Measurements from ENCODE around the gene NFIA. TPM values are rescaled to one million over a fixed set of nuclear protein-coding genes. Genes with fewer than 3 reads are reported as not detected.

The NFIA gene
- polyA plus RNA-seq, 3 donors, result 1.4 to 5.3 (median 2.4) TPM

GRCh38 chr1:61270761-61271411, 188.5 kb downstream of the NFIA start:
- Histone ChIP-seq H3K4me3 (replicated peaks in 1 of 3; ENCODE audit: low read depth in 2 of 3, low read length in 3 of 3) (no peak overlapping the region), H3K27ac (ENCODE audit: low read depth in 1 of 2, low read length in 2 of 2) (no peak overlapping the region), H3K4me2 (replicated peaks; ENCODE audit: extremely low read depth, low read length, poor library complexity, severe bottlenecking) (no peak overlapping the region), H4K20me1 (ENCODE audit: insufficient read depth, low read length) (no peaks in the 10 kb centered on the region), H3K9me3 (replicated peaks in 1 of 2; ENCODE audit: control insufficient read depth in 1 of 2, insufficient read depth in 1 of 2, low read length in 2 of 2) (no peaks in the 10 kb centered on the region), H3K27me3 (ENCODE audit: control insufficient read depth in 2 of 2, insufficient read depth in 2 of 2, low read length in 2 of 2) (no peaks in the 10 kb centered on the region), H3K4me1 (ENCODE audit: control insufficient read depth in 1 of 2, insufficient read depth in 2 of 2, low read length in 2 of 2) (no peaks in the 10 kb centered on the region), H3K79me2 (ENCODE audit: insufficient read depth, low read length) (no peaks in the 10 kb centered on the region), H3K9ac (ENCODE audit: insufficient read depth, low read length, poor library complexity, severe bottlenecking) (no peak overlapping the region), H3K36me3 (replicated peaks in 1 of 2; ENCODE audit: control insufficient read depth in 1 of 2, insufficient read depth in 2 of 2, low read length in 2 of 2) (no peaks in the 10 kb centered on the region), H2AFZ (ENCODE audit: insufficient read depth, low read depth, low read length, poor library complexity, severe bottlenecking) (no peak overlapping the region)
- peaks cover 0 to 2% of the 10 kb centered on the region in 2 donors for H3K36me3 Mint-ChIP-seq
- 100% methylated on average over 1 of the region's 8 CpGs for WGBS (ENCODE audit: insufficient coverage)
- H3K4me1 Mint-ChIP-seq, result peaks cover 2% of the 10 kb centered on the region
- no peaks in the 10 kb centered on the region for H3K9me3 Mint-ChIP-seq
- H3K27ac Mint-ChIP-seq, result no peak overlapping the region
- intact Hi-C loops (cut with micrococcal nuclease), result no loop called here
- no peak overlapping the region for H3K4me3 Mint-ChIP-seq
- no peak for DNase-seq
- TF ChIP-seq, protein P1, sequence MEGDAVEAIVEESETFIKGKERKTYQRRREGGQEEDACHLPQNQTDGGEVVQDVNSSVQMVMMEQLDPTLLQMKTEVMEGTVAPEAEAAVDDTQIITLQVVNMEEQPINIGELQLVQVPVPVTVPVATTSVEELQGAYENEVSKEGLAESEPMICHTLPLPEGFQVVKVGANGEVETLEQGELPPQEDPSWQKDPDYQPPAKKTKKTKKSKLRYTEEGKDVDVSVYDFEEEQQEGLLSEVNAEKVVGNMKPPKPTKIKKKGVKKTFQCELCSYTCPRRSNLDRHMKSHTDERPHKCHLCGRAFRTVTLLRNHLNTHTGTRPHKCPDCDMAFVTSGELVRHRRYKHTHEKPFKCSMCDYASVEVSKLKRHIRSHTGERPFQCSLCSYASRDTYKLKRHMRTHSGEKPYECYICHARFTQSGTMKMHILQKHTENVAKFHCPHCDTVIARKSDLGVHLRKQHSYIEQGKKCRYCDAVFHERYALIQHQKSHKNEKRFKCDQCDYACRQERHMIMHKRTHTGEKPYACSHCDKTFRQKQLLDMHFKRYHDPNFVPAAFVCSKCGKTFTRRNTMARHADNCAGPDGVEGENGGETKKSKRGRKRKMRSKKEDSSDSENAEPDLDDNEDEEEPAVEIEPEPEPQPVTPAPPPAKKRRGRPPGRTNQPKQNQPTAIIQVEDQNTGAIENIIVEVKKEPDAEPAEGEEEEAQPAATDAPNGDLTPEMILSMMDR (IDR thresholded peaks at IDR 0.05), result no peak
- no peaks in the 10 kb centered on the region for H3K27me3 Mint-ChIP-seq (ENCODE audit: low read depth in 3 of 3)

DNA sequence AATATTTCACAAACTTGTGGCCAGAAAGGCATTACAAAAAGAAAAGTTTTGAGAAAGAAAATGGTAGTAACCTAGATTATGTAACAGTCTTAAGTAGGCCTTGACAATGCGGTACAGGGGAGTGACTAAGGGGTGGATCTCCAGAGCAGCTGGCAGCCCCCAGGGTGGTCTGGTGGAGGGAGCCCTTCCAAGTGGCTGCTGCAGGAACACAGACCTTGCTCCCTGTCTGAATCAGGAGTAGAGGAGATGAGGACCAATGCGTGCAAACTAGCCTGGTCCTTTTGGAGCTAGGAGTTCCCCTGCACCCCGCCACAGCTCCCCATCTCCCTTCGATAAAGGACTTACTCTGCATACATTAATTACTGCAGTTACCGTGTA, 189.0 kb downstream of the NFIA start:
- no peaks in the 10 kb centered on the region for H3K4me1 ChIP-seq (ENCODE audit: control insufficient read depth in 1 of 2, insufficient read depth in 2 of 2, low read length in 2 of 2)
- TF ChIP-seq, protein P1 (IDR thresholded peaks at IDR 0.05), result no peak
- DNase-seq, result no peak
- H3K36me3 ChIP-seq (replicated peaks in 1 of 2; ENCODE audit: control insufficient read depth in 1 of 2, insufficient read depth in 2 of 2, low read length in 2 of 2), result no peaks in the 10 kb centered on the region
- H2AFZ ChIP-seq (ENCODE audit: insufficient read depth, low read depth, low read length, poor library complexity, severe bottlenecking), result no peak overlapping the region
- H3K27me3 ChIP-seq (ENCODE audit: control insufficient read depth in 2 of 2, insufficient read depth in 2 of 2, low read length in 2 of 2), result no peaks in the 10 kb centered on the region
- intact Hi-C loops (cut with micrococcal nuclease), result no loop called here
- no peaks in the 10 kb centered on the region for H3K9me3 Mint-ChIP-seq
- H3K36me3 Mint-ChIP-seq, result peaks cover 0 to 2% of the 10 kb centered on the region in 2 donors
- H3K27me3 Mint-ChIP-seq (ENCODE audit: low read depth in 3 of 3), result no peaks in the 10 kb centered on the region
- H3K9ac ChIP-seq (ENCODE audit: insufficient read depth, low read length, poor library complexity, severe bottlenecking), result no peak overlapping the region
- H3K9me3 ChIP-seq (replicated peaks in 1 of 2; ENCODE audit: control insufficient read depth in 1 of 2, insufficient read depth in 1 of 2, low read length in 2 of 2), result no peaks in the 10 kb centered on the region
- no peak overlapping the region for H3K4me3 ChIP-seq (replicated peaks in 1 of 3; ENCODE audit: low read depth in 2 of 3, low read length in 3 of 3)
- no peak overlapping the region for H3K27ac ChIP-seq (ENCODE audit: low read depth in 1 of 2, low read length in 2 of 2)
- peaks cover 2% of the 10 kb centered on the region for H3K4me1 Mint-ChIP-seq
- H4K20me1 ChIP-seq (ENCODE audit: insufficient read depth, low read length), result no peaks in the 10 kb centered on the region
- H3K27ac Mint-ChIP-seq, result no peak overlapping the region
- no peaks in the 10 kb centered on the region for H3K79me2 ChIP-seq (ENCODE audit: insufficient read depth, low read length)
- no peak overlapping the region for H3K4me3 Mint-ChIP-seq
- 100% methylated on average over 1 of the region's 5 CpGs for WGBS (ENCODE audit: insufficient coverage)
- no peak overlapping the region for H3K4me2 ChIP-seq (replicated peaks; ENCODE audit: extremely low read depth, low read length, poor library complexity, severe bottlenecking)
